GM18519 (cell line): ENCODE data around the gene NAA30.
"Not testable (repeated sequence)": the region's sequence is repeated elsewhere in the genome, so short reads cannot be mapped to it uniquely, and the experiment has no call there.

ENCODE experiments used
- ATAC-seq: cut with Tn5 transposase; IDR thresholded peaks from one replicate; pipeline ENCODE4 v1.9.1; 2021; ENCODE audit warnings: mild to moderate bottlenecking, moderate library complexity; ENCODE audit not compliant: unreplicated experiment, low FRiP score

The NAA30 gene

DNA sequence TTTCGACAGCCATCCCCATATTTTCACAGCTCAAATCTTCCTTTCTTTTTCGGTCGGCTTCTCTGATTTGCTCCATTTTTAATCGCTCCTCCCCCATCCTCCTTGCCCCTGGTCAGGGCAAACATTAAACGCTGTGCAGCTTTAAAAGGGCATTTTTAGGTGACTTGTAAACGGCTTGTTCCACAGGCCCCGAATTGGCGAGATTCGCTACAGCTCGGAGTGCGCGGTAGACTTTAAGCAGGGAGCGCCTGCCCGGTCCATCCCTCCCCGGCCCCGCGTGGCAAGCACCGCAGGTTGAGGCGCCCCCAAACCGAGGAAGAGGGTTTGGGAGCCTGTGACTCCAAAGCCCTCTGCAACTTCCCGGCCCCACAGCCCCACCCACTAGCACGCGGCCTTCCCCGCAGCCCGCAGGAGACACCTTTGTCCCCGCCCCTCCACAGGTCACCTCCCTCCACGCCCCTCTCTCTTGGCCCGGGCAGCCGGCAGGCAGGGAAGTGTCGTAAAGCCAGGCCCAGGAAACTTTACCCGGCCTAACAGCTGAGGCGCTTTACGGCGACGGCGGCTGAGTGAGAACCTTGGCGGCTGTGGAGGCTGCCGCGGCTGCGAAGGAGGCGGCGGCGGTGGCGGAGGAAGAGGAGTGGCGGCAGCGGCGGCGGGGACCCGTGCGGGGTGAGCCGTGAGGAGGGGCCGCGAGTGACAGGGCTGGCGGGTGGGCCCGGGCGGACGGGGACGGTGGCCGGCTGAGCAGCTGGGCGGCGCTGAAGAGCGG, at the start of gene NAA30:
Gene NAA30, plus strand, starts transcription at position 550 of the 769 bp plus-strand sequence. CDS start 372 bp downstream, outside the sequence.
- ATAC-seq, result peak; percentile 66

DNA sequence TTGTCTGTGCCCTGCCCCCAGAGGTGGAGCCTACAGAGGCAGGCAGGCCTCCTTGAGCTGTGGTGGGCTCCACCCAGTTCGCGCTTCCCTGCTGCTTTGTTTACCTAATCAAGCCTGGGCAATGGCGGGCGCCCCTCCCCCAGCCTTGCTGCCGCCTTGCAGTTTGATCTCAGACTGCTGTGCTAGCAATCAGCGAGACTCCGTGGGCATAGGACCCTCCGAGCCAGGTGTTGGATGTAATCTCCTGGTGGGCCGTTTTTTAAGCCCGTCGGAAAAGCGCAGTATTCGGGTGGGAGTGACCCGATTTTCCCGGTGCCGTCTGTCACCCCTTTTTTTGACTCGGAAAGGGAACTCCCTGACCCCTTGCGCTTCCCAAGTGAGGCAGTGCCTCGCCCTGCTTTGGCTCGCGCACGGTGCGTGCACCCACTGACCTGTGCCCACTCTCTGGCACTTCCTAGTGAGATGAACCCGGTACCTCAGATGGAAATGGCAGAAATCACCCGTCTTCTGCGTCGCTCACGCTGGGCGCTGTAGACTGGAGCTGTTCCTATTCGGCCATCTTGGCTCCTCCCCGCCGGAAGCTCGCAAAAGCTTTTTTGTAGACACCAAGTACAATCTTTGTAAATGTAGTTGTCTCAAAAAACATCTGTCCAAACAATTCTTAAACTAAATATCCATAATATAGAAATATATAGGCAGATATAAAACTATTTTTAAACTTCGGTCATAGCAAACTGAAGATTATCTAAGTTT, 46.7 kb upstream of the NAA30 start:
- not testable (repeated sequence) for ATAC-seq

DNA sequence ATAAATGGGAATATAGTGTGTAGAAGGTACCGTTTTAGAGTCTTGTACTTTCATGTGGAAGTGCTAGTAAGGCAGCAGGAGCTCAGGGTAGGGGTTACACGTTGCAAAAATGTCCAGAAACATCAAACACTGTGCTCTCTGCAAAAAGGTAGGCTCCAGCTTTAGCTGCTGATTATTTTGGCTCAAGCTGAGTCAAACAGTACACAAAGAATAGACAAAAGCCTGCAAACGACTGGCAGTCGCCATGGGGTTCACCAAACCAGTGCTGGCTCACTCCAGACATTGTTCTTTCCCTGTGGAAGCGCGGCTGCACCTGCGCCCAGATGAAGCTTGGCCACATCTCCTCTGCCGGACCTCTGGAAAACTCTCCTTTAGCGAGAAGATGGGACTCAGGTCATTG, 45.3 kb upstream of the NAA30 start:
- ATAC-seq, result no peak

DNA sequence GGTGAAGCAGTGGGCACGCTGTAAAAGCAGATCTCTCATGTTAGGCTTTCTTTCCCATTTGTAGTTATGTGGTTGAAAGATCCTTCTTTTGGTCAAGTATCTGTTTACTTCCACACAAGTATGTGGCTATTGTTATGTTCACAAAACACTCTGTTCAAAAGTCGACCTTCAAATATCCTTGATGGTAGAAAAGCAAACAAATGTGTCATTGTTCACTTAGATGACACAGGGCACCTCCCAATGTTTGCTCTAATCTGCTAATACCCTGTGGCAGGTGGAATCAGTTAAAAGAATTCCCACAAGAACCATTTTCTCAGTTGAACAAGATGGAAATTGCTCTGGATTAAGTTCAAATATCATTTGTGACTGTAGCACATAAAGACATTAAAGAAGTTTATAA, 43.6 kb upstream of the NAA30 start:
- no peak for ATAC-seq

DNA sequence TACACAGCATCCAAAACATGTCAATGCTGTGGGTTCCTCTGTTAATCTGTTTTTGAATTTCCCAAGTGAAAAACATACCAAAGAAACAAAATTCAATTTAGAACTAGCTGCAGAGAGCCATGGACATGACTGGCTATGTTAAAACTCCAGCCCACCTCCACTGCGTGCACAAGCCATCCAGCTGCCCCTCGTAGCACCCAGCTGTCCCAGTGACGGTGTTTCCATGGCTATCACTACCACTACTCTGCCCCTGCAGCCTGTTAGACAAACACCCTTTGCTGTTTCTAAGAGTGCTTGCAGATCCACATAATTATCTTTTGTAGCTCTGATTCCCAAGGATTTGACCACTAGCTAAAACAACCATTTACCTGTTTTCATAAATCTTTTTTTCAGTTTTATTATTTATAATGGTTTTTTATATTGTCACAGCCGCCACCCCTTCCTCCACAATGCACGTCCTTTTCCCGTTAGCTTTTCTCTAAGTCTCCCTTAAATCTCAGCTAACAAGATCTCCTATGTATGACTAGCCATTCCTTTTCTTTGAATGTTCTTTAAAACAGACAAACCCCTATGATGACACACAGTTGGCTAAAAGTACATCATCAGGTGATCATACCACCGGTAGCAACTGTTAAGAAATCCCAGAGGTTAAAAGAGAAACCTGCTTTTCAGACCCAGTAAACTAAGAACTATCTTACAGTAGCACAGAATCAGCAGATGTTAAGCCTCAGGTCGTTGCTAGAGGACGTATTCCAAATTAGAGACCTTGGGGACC, 37.8 kb upstream of the NAA30 start:
- ATAC-seq, result no peak

DNA sequence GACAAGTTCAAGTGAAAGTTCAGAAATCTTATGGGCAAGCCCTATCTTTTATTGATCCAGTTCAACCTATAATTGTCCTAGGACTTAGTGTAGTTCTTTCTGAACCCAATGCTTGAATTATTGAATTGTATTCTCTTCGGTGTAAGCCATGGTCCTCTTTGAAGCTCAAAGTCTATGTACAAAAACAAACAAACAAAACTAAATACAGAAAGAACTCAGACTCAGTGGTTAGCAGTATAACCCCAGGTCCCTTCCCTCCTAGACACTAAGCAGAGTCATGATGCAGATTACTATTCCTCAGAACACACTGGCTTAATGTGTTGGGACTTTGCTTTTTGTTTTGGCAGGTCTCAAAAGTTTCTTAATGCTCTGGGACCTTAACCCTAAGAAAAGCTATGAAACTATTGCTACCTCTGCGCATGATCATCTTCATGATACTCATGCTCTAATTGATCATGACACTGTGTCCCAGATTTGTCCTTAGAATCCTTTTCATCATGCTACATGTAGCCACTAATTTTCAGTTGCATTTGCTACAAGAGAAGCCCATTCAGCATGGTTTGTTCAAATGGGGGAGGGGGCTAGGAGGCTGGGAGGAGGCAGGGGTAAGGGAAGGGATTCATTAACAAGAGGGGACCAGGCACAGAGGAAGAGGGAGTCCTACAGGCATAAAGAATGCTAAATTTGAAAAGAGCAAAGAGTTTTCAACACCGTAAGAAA, 35.1 kb upstream of the NAA30 start:
- ATAC-seq, result no peak

DNA sequence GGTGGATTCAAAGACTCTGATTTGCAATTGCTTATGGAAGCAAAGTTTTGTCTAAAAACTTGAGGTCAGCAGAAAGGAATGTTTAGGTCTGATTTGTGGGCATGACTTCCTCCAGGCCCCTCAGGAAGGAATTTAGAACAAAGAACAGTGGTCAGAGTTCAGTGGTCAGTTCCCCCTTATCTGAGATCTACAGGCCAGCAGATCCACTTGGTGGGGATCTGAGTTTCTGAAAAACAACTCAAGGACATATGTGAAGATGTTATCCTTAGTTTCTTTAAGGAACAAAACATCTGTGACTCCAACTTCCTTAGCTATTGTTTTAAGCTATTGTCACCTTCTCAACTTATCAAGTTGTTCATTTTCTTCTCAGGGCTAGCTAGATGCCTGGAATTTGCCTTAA, 28.0 kb upstream of the NAA30 start:
- ATAC-seq, result no peak

DNA sequence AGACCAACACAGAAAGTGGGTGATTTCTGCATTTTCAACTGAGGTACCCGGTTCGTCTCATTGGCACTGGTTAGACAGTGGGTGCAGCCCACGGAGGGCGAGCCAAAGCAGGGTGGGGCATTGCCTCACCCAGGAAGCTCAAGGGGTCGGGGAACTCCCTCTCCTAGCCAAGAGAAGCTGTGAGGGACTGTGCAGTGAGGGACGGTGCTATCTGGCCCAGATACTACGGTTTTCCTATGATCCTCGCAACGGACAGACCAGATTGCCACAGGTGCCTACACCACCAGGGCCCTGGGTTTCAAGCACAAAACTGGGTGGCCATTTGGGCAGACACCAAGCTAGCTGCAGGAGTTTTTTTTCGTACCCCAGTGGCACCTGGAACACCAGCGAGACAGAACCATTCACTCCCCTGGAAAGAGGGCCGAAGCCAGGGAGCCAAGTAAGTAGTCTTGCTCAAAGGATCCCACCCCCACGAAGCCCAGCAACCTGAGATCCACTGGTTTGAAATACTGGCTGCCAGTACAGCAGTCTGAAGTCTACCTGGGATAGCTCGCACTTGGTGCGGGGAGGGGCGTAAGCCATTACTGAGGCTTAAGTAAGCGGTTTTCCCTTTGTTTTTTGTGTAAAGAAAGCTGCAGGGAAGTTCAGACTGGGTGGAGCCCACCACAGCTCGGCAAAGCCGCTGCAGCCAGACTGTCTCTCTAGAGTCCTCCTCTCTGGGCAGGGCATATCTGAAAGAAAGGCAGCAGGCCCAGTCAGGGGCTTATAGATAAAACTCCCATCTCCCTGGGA, 25.5 kb upstream of the NAA30 start:
- ATAC-seq, result no peak

DNA sequence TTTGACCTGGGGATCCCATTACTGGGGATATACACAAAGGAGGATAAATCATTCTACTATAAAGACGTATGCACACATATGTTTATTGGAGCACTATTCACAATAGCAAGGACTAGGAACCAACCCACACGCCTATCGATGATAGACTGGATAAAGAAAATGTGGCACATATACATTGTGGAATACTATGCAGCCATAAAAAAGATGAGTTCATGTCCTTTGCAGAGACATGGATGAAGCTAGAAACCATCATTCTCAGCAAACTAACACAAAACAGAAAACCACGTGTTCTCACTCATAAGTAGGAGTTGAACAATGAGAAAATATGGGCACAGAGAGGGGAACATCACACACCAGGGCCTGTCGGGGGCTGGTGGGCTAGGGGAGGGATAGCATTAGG, 20.2 kb upstream of the NAA30 start:
- not testable (repeated sequence) for ATAC-seq

DNA sequence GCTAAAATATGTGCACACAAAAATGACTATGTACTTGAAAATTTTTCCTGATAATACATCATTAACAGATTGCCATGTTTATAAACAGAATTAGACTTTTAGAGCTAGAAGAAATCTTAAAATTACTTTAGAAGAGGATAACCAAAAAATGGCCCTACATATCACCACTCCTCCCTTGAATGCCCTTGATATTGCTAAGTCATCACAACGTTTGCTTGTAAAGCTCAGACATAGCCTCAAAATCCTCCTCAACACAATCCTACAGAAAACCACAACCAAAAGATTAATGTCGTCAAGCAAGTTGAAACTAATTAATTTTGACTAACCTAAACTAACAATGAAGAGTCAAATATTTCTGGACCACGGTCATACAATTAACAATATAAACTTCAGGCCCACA, 19.4 kb upstream of the NAA30 start:
- no peak for ATAC-seq

DNA sequence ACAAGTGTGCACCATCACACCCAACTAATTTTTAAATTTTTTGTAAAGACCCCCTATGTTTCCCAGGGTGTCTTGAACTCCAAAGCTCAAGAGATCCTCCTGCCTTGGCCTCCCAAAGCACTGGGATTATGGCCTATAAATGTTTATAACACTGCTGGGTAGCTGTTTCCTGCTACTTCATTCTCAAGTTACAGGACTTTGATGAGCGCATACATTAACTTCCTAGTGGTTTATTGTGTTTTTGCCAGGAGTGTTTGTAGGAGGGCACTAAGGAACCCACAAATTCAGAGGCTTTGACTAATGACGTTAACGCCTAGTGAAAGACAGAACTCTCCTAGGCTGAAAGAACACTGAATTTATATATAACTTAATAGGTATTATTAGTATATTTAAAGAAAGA, 15.2 kb upstream of the NAA30 start:
- ATAC-seq, result no peak

DNA sequence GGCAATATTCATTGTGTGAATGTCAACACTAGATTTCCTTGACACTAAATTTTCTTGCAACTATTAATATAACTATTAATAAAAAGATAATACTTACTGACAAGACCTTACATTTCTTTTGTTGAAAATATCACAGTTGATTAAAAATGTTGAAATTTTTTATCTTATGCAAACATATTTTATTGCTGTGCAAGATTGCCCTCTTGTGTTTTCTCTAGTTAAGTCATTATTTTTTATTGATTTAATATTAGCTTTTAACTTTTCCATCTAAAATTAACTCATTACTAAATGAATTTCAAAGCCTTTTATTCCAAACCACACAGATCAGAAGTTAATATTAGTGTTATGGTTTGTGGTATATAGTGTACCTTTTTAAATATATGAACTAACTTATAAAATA, 11.7 kb upstream of the NAA30 start:
- no peak for ATAC-seq

DNA sequence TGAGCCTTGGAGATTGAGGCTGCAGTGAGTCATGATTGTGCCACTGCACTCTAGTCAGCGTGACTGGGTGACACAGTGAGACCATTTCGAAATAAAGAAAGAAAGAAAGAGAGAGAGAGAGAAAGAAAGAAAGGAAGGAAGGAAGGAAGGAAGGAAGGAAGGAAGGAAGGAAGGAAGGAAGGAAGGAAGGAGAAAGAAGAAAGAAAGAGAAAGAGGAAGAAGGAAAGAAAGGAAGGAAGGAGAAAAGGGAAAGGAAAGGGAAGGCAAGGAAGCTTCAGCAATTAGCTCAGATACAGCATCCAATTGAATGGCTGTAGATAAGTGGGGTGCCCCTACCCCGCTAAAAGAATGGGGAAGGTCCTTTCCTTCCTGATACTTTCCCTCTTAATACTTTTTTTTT, 9.5 kb upstream of the NAA30 start:
- ATAC-seq, result no peak

DNA sequence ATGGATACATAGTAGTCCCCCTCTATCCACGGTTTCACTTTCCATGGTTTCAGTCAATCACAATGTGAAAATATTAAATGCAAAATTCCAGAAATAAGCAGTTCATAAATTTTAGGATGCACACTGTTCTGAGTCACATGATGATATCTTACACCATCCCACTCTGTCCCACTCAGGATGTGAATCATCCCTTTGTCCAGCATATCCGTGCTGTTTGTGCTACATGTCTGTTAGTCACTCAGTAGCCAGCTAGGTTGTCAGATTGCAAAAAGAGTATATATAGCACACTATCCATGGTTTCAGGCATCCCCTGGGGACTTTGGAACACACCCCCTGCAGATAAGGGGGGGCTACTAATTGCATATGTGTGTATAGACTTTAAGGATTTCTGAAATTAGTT, 8.1 kb upstream of the NAA30 start:
- no peak for ATAC-seq

DNA sequence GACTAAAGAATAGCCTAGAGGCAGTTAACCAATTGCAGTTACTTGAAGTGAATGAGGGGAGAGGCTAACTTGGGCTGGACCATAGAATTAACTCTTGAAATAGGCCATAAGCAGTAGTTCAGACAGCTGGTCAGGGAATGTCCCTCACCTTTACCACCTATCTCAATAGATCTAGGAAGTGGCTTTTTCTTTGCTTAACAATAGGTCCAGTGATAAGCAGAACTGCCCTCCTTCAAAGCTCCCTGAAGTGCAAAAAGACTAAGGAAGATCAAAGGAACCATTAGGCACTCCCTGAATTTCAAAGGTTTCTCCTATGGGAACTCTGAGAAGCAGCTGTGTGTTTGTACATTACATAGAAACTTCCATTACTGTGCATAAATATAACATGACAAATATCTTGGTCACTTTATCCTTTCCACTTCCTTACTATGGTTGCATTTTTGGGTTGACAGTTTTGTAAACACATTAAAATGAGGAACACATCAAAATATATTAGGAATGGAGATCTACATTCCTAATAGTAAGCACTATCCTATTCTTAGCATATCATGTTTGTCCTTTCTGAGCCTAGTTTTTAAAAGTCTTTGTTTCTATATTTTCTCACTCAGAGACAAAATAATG, 7.2 kb upstream of the NAA30 start:
- ATAC-seq, result no peak

DNA sequence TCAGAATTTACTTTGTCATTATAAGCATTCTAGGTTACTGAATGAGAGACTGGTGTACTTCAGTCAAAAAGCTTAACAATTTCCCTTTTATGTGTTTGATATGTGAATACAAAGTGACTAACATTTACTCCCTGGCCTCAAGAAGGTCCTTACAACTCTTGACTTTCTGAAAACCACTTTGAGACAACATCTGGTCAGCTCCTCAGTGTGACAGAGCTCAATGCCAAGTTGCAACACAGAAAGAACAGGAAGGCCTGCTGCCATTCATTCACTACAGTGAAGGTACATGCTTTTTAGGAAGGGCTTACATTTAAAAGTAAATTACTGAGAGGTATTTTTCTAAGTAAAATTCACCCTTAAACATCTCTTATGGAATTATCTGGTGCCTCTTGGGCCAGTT, 2.3 kb upstream of the NAA30 start:
- no peak for ATAC-seq

DNA sequence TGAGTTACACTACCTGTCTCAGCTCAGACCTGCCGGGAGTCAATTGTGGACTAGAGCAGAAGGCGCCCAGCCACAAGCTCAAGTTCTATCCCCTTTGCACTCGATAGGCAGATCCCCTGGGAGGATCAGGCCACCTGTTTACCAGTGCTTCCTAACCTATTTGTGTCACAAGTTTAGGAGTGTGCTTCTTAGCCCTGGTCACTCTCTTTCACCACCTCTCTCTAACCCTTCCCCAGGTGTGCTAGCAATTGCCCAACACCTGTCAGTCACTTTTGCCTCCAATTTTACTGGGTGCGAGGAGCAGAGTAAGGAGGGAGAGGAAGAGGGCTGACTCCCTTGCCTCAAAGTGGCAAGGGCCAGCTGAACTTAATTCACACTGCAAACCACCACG, 745 bp upstream of the NAA30 start:
- ATAC-seq, result peak; percentile 6

DNA sequence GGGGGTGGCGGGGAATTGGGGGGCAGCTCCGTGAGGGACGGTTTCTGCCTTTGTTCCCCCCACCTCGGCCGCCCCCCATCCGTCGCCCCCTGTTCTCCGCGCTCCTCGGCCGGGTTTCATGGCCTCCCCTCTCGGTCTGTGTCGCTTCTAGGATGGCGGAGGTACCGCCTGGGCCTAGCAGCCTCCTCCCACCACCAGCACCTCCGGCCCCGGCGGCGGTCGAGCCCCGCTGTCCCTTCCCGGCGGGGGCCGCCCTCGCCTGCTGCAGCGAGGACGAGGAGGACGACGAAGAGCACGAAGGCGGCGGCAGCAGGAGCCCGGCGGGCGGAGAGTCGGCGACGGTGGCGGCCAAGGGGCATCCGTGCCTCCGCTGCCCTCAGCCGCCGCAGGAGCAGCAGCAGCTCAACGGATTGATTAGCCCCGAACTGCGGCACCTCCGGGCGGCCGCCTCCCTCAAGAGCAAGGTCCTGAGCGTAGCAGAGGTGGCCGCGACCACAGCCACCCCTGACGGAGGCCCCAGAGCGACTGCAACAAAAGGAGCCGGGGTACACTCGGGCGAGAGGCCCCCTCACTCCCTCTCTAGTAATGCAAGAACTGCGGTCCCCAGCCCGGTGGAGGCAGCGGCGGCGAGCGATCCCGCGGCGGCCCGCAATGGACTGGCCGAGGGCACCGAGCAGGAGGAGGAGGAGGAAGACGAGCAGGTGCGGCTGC, 575 bp downstream of the NAA30 start:
- peak; percentile 36 for ATAC-seq
